Glomerular visceral epithelial cell (primary cell): Measurements from ENCODE around the gene ZNF324B.
A peak's percentile ranks its signal among the peaks of the same experiment; 100 is the strongest.
"Not testable (repeated sequence)": the region's sequence is repeated elsewhere in the genome, so short reads cannot be mapped to it uniquely, and the experiment has no call there.

Source experiments
- DNase-seq: peaks from one replicate; pipeline ENCODE4 v3.0.0-alpha.2; 2016; ENCODE audit errors: extremely low spot score

ZNF324B gene

GRCh38 chr19:58451358-58452101, at the start of gene ZNF324B:
TSS of gene ZNF324B (plus strand) at chr19:58451622. CDS start at chr19:58453702, 2,080 bp downstream.
- DNase-seq: peak; percentile 96

- DNase-seq: no peak
Observed at GRCh38 chr19:58401840-58402421, 49.5 kb upstream of the ZNF324B start.

GRCh38 chr19:58403920-58404478, 47.4 kb upstream of the ZNF324B start:
- DNase-seq: not testable (repeated sequence)

- no peak for DNase-seq
Observed at GRCh38 chr19:58406818-58407657, 44.4 kb upstream of the ZNF324B start.

GRCh38 chr19:58407658-58408151, 43.7 kb upstream of the ZNF324B start:
- no peak for DNase-seq

GRCh38 chr19:58408152-58409009, 43.0 kb upstream of the ZNF324B start, which contains the start of gene ZNF584:
TSS of gene ZNF584 (plus strand) at chr19:58408649. CDS start at chr19:58409148, 499 bp downstream.
- peak; percentile 96 for DNase-seq

GRCh38 chr19:58409010-58409790, 42.2 kb upstream of the ZNF324B start:
- peak; percentile 57 for DNase-seq

GRCh38 chr19:58416604-58417003, 34.8 kb upstream of the ZNF324B start:
- DNase-seq: no peak

- no peak for DNase-seq
Observed at GRCh38 chr19:58417071-58417470, 34.4 kb upstream of the ZNF324B start.

- no peak for DNase-seq
Observed at GRCh38 chr19:58428617-58429016, 22.8 kb upstream of the ZNF324B start.

- DNase-seq: no peak
Observed at GRCh38 chr19:58429745-58430144, 21.7 kb upstream of the ZNF324B start.

- no peak for DNase-seq
Observed at GRCh38 chr19:58434217-58434616, 17.2 kb upstream of the ZNF324B start.

GRCh38 chr19:58439576-58440554, 11.6 kb upstream of the ZNF324B start, which contains the start of gene ZNF132:
TSS of gene ZNF132 (minus strand) at chr19:58440153. CDS start at chr19:58439821, 332 bp downstream.
- peak; percentile 98 for DNase-seq

- no peak for DNase-seq
Observed at GRCh38 chr19:58440556-58440955, 10.9 kb upstream of the ZNF324B start.

GRCh38 chr19:58442986-58443385, 8.4 kb upstream of the ZNF324B start:
- DNase-seq: not testable (repeated sequence)

- DNase-seq: not testable (repeated sequence)
Observed at GRCh38 chr19:58448860-58449259, 2.6 kb upstream of the ZNF324B start.

GRCh38 chr19:58449980-58450379, 1.4 kb upstream of the ZNF324B start:
- DNase-seq: not testable (repeated sequence)

GRCh38 chr19:58450856-58451357, 515 bp upstream of the ZNF324B start:
- DNase-seq: peak; percentile 8
